ENCODE results near the gene ABL2.

- TF ChIP-seq, protein P1, sequence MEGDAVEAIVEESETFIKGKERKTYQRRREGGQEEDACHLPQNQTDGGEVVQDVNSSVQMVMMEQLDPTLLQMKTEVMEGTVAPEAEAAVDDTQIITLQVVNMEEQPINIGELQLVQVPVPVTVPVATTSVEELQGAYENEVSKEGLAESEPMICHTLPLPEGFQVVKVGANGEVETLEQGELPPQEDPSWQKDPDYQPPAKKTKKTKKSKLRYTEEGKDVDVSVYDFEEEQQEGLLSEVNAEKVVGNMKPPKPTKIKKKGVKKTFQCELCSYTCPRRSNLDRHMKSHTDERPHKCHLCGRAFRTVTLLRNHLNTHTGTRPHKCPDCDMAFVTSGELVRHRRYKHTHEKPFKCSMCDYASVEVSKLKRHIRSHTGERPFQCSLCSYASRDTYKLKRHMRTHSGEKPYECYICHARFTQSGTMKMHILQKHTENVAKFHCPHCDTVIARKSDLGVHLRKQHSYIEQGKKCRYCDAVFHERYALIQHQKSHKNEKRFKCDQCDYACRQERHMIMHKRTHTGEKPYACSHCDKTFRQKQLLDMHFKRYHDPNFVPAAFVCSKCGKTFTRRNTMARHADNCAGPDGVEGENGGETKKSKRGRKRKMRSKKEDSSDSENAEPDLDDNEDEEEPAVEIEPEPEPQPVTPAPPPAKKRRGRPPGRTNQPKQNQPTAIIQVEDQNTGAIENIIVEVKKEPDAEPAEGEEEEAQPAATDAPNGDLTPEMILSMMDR (IDR thresholded peaks at IDR 0.05): no peak
- TF ChIP-seq EZH2 (IDR thresholded peaks at IDR 0.05; ENCODE audit: borderline replicate concordance, insufficient read depth, low read depth, low read length, poor library complexity, severe bottlenecking): no peak
Observed at GRCh38 chr1:179115181-179115580, 114.3 kb downstream of the ABL2 start.

Data from B cell (primary cell).